ENCODE results near the gene MSANTD3. TPM values are rescaled to one million over a fixed set of nuclear protein-coding genes. Genes with fewer than 3 reads are reported as not detected.

The MSANTD3 gene
- total and polyA plus RNA-seq, 9 of the 15 experiments (the other 6 are each of a cell fraction or from before 2014, with no cell fraction given) = 9.4 to 28.7 (median 22.3) TPM

DNA sequence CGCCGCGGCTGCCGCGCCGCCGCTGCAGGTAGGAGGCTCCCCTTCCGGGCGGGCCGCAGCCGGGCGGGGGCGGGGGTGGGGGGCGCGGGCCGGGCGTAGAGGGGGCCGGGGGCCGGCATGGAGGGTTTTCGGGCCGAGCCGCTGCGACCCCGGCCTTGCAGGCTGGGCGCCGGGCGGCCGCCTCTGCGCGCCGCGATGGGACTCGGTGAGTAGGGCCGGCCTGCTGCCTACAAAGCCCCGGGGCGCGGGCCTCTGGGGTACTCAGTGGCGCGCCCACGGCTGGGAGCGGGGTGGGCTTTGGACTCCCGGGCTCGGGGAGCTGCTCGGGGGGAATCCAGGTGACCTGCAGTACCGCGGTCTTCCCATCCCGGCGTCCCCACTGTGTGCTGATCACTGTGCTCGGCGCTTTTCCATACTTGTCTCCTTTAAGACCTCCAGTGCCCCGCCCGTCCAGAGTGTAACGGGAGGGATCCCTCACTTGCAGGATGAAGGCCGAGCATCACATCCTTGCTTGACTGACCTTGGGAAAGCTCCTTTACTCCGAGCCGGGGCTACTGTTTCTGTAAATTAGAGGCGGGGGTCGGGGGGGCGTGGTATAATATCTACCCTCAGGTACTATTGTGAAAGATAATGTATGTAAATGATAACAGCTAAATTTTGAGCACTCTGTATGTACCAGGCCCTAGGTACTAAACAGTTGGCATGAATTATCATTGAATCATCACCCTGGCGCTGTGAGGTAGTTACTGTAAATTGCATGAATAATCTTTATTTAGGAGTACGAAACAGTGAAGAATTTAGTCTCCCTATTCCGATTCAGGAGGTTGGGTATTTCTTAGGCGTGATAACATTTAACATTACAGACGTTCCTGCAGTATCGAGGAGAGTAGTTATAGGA is 672 bp downstream of the MSANTD3 start:
- Histone ChIP-seq H3K27me3 (ENCODE audit: control insufficient read depth in 2 of 2, insufficient read depth in 2 of 2, low read length in 2 of 2) (no peaks in the 10 kb centered on the region), H3K4me3 (peak overlapping the region; percentile 88), H3K4me2 (ENCODE audit: insufficient read depth, low read length) (peak overlapping the region; percentile 85), H3K9me3 (replicated peaks; ENCODE audit: control insufficient read depth, insufficient read depth, low read depth, low read length) (no peaks in the 10 kb centered on the region), H3K79me2 (ENCODE audit: control insufficient read depth, insufficient read depth, low read length) (peaks cover 27% of the 10 kb centered on the region), H4K20me1 (replicated peaks; ENCODE audit: control insufficient read depth, insufficient read depth, low read length) (no peaks in the 10 kb centered on the region), H2AFZ (ENCODE audit: low read depth, low read length) (peak overlapping the region; percentile 91), H3K27ac (ENCODE audit: extremely low read depth, low read depth, low read length) (peak overlapping the region; percentile 79), H3K9me1 (ENCODE audit: control insufficient read depth, insufficient read depth, low read length) (no peaks in the 10 kb centered on the region), H3K4me1 (replicated peaks in 1 of 2; ENCODE audit: control insufficient read depth in 2 of 2, insufficient read depth in 2 of 2, low read length in 2 of 2) (peaks cover 7 to 27% of the 10 kb centered on the region in 2 experiments), H3K36me3 (ENCODE audit: control insufficient read depth, insufficient read depth, low read length) (no peaks in the 10 kb centered on the region; the same call in 1 of the 3 replicates), H3K9ac (ENCODE audit: insufficient read depth in 1 of 2, low read depth in 2 of 2, low read length in 2 of 2) (peak overlapping the region; percentile 81 to 97)
- ChIA-PET CTCF (ENCODE audit: low intra/inter-chr PET ratio) (interaction anchor here (0.6 kb wide), 1 partner anchor 762 kb away, joined by 3 read pairs; no protein-coding TSS in a partner anchor), POLR2A (interaction anchor here (0.5 to 1.8 kb wide), 5 partner anchors 14 to 1125 kb away, joined by 3 to 6 read pairs (median 4); no protein-coding TSS in a partner anchor)
- TSS peak; percentile 55 for BruUV-seq (replicated peaks)
- WGBS (ENCODE audit: insufficient coverage, low coverage, missing lambda C conversion rate) = 9% methylated on average over 31 of the region's 65 CpGs
- no peak for FAIRE-seq
- DNase-seq (ENCODE audit: extremely low read depth in 1 of 4, low spot score in 3 of 4) = peak in 2 of 4 experiments; percentile 50 to 70
- intact Hi-C loops (cut with micrococcal nuclease) = loop anchor here (5.0 kb wide), 2 partner anchors 75 to 170 kb away; partner anchors contain the start of gene TEX10
- peak; percentile 69 for ATAC-seq
- in situ Hi-C loops (cut with MboI) = loop anchor here (5.0 kb wide), 1 partner anchor 85 kb away; no protein-coding TSS in a partner anchor
- TF ChIP-seq GTF2F1 (IDR thresholded peaks at IDR 0.05; ENCODE audit: low read depth, low read length) (no peak), PHF8 (IDR thresholded peaks at IDR 0.05; ENCODE audit: borderline replicate concordance, low read length) (peak; percentile 44; the same call in 1 of the 2 replicates), STAT5A (IDR thresholded peaks at IDR 0.05; ENCODE audit: borderline replicate concordance, low read length) (no peak), NONO (IDR thresholded peaks at IDR 0.05; ENCODE audit: low read depth in 2 of 2, low read length in 1 of 2) (0 out of 4 replicates have a peak, but pooled peaks of 1 of the 2 experiments have one; percentile 18), GTF3C2 (IDR thresholded peaks at IDR 0.05; ENCODE audit: borderline replicate concordance, extremely low read depth, insufficient read length) (no peak), POLR2G (IDR thresholded peaks at IDR 0.05; ENCODE audit: low read depth, low read length) (peak; percentile 57), CBFB (CRISPR knock-in tag; IDR thresholded peaks at IDR 0.05) (no peak), MNT (conservative IDR thresholded peaks at IDR 0.05) (no peak), NFRKB (IDR thresholded peaks at IDR 0.05; ENCODE audit: low read depth) (no peak), ZNF668 (CRISPR knock-in tag; IDR thresholded peaks at IDR 0.05) (no peak), RBFOX2 (IDR thresholded peaks at IDR 0.05; ENCODE audit: low read depth, low read length) (peak; percentile 30; the same call in 1 of the 2 replicates), ZNF354B (CRISPR knock-in tag; IDR thresholded peaks at IDR 0.05) (no peak), POLR3A (IDR thresholded peaks at IDR 0.05; ENCODE audit: borderline replicate concordance, extremely low read depth, insufficient read depth, insufficient read length) (no peak), PTRF (tag; IDR thresholded peaks at IDR 0.05) (no peak)

Measured in K562 (cell line).